HG02870 (cell line): ENCODE data around the gene DAB2IP.
A peak's percentile ranks its signal among the peaks of the same experiment; 100 is the strongest.

Experiments
- ATAC-seq: cut with Tn5 transposase; IDR thresholded peaks from one replicate; pipeline ENCODE4 v1.9.1; 2021; ENCODE audit warnings: mild to moderate bottlenecking, moderate library complexity; ENCODE audit not compliant: unreplicated experiment

The DAB2IP gene

DNA sequence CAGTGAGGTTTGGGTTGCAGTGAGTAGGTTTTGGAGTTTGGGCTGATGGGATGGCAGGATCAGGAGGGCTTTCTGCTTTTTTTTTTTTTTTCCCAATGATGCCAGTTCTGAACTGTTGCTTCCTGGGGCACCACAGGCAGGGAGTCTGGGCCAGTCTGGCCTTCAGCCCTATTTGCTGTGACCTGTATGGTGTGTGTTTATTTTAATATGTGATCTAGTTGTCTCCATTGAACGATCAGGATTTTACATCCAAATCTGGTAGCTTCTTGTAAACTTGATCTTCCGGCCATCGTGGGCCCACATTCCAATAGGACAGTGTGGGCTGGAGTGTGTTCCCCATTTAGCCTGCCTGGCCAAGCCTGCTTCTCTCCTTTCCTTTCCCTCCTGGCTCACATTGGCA, 25.8 kb upstream of the DAB2IP start:
- no peak for ATAC-seq

DNA sequence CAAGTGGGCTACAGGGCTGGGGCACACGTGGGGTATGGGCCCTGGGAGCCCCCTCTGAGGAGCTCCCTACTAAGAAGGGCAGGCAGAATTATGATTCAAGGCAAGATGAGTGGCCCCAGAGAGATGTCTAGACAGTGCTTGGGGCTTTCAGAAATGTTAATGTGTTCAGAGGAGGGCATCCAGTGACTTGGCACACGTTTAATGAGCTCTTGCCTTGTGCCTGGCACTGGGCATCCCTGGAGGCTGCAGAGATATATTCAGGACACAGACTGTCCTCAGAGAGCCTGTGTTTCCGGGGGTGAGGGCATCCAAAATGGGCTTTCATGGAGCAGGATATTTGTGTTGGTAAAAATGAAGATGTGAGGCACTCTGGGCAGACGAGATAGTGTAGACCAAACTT, 25.4 kb upstream of the DAB2IP start:
- no peak for ATAC-seq

DNA sequence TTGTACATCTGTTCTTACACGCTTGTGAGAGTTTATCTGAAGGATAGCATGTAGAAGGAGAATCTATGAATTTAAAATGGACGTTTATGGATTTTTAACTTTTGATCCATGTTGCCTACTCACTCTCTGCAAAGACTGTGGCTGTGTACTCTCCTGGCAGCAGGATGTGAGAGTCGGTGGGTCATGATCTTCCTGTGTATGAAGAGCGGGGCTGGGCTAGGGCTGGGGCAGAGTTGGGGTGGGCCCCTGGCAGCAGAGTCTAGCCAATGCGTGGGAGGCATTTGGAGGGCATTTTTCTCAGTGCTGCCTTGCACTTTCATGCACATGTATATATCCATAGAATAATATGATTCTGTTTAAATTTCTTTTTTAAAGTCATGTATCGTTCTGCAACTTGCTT, 24.0 kb upstream of the DAB2IP start:
- no peak for ATAC-seq

DNA sequence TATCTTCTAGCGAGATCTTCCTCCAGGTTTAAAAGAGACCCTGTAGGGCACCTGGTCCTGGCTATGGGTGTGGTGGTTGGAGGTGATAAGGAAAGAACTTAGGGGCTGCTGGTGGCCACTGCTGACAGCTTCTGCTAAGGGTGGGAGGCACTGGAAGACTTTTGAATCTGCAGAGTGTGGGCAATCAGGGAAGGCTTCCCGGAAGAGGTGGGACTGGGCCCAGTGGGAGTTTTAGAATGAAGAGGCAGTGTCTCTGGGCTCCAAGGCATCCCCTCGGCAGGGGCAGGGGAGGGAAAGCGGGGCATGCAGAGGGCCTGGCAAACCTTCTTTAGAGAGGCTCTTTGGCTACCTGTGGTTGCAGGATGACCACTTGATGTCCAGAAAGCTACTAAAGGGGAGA, 23.0 kb upstream of the DAB2IP start:
- no peak for ATAC-seq

DNA sequence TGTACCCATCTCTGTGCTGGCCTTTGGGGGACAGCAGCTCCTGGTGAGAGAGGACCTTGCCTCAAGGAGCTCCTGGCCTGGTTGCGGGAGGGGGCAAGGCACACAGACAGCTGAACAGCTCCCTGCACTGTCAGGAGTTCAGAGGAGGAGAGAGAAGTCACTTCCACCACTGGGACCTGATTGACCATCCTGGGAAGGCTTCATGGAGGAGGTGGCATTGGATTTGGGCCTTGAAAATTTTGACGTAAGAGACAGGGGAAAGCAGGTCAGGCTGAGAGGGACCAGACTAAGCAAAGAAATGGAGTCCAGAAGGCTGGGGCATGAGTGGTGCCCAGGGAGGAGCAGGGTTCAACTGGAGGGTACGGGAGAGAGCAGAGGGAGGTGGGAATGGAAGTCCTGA, 20.3 kb upstream of the DAB2IP start:
- ATAC-seq = no peak

DNA sequence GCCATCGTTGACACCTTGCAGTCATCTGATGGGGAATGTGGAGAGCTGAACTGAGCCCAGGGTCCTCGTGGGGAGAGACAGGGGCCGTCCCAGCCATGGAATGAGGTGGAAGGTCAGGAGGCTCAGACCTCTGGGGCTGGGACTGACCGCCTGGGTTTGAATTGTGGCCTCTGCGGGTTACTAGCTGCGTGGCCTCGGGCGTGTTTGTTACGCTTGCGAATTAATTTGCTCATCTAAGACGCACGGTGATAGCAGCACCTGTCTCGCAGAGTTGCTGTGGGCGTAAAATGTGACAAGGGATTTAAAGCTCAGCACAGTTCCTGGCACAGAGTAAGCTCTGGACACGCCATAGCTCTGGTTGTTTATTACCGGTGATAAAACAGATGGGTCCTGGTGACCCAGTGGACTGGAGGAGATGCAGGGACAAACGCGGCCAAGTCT, 19.4 kb upstream of the DAB2IP start:
- no peak for ATAC-seq

DNA sequence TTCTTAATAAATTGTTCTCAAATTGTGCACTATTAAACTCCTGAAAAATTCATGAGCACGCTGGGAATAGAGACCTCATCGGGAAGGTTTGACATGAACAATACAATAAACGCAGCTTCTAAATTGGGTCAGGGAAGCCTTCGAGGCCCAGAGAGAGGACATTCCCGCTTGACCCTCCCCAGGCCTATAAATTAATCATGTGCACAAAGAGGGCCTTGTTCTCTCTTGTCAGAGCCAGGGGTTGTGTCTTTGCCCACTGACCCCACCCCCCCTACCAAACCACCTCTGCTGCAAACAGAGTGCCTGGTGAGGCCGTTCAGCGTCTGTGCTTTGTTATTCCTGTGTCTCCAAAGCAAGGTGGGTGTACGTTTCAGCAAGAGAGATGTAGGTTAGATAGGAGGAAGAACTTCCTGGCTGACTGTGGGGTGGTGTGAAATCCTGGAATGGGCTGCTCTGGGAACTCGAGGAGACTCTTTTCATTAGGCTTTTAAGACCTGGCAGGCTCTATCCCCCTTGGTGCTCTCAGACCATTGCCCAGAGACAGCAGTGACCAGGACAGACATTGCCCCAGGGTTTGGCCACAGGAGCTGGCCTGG, 18.2 kb upstream of the DAB2IP start:
- ATAC-seq = no peak

DNA sequence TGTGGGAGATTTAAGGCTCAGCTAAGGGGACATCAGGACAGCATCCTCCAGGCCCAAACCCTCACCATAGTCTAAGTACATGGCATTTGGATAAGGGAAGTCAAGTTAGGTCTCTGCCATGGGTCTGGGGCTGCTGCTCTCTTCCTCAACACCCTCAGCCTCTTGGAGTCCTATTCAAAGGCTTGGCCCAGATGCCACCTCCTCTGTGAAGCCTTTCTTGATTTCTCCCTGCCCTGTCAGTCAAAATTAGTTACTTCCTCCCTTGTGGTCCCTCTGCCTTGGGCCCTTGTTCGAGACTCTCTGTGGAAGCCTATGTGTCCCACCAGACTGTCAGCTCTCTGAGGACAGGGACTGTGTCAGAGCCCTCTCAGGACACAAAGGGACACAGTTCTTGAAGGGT, 17.7 kb upstream of the DAB2IP start:
- ATAC-seq = no peak

DNA sequence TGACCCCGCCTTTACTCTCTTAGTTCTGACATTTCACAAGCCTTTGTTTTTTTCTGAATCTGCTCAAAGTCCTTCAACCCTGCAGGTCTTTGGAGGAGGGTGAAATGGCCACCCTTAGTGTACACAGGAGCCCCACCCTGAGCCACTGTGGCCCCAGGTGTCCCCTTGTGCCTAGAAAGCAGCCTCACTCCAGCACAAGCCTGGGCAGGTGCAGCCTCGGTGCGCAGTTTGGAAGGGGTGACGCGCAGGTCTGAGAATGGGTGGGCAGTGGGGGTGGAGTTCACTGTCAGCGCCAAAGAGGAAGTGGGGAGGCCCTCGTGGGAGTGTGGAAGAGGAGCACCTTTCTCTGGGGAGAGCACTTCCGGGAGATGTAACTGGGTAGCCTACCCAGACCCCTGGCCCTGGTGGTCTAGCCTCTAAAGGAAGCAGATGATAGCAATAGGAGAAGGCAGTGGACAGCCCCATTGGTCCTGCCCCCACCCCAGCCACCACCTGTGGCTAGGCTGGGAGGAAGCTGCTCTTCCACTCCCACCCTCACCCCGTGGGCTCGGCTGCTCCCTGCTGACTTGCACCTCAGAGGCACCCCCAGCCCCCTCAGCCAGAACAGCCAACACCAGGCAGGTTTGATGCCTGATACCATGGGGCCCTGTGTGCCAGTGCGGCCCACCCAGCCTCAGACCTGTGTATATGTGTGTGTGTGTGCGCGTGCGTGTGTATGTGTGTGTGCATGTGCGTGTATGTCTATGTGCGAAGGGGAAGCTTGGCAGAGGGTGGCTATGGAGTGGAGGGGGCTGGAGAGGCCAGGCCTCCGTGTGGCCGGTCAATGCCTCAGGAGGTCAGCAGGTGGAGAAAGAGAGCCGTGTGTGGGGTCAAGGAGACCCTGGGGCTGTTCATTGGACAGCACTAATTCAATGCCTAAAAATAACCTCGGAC, 16.8 kb upstream of the DAB2IP start:
- ATAC-seq = peak; percentile 47

DNA sequence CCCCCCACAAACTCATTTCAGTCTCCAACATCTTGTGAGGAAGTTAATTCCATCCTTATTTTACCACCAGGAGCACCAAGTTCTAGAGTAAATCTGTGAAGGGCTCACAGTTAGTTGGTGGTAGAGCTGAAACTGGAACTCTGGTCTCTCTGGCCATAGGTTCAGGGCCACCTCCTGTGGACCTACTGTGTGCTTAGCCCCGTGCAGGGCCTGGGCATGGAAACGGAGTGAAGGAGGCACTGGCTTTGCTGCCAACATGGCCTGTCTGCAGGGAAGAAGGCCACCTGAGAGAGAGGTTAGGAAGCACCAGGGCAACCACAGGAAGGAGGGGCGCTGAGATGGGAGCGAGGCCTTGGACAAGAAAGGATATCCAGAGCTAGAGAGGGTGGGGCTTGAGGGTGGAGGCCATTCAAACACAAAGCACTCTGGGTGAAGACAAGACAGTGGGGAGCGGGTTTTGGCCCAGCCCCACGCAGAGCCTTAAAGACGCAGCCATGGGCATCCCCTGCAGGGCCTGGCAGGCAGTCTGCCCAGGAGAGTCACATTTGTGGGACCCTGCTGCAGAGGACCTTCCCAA, 16.0 kb upstream of the DAB2IP start:
- no peak for ATAC-seq

DNA sequence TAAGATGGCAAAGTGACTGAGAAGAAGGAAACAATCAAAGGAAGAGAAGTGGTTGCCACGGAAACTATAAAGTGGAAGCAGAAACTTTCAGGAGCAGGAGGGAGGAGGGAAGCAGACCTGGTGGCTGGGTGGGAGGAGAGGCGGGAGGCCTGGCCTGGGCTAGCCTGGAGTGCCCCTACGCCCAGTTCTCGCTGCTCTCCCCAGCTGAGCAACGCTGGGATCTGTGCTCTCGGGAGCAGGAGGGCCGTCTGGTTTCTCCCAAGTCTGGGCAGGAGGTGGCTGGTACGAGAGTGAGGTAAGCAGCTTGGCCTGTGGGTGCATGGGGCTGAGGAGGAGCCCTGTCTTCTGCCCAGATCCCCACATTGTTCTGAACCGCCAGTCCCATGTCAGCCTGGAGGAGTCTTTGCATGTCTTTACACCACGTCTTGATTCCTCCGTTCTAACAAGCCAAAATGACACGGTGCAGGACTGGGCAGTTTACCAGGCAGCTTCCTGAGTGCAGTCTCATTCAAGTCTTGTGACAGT, 15.0 kb upstream of the DAB2IP start:
- ATAC-seq = no peak

DNA sequence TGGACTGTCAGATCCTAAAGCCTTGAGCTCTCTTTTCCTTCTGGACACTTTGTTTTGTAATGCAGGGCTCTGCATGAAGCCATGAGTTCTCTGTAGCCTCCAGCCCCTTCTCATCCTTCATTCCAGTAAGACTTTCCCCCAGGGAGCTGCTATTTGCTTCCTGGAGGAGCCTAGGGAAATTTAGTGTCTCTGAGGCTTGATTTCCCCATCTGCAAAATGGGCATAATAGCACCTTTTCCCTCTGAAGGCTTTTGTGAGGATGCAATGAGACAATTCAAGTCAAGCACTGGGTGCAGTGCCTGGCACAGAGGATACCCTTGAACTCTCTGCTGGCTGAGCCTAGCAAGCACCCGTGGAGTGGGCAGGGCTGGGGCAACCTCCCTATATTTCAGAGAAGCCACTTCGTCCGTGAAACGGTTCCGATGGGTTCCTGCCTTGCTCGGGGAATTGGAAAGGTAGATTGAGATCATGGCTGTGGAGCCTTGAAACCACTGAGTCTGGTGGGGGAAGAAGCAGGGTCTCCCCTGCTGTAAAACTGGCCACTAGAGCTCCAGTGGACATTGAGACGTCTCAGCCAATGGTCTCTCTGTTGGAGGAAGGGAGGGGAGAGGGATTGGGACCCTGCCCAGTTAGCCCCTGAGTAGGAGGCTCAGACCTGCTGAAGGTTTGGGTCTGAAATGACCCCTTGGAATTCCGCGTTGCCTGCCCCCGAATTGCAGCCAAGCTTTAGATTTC, 14.3 kb upstream of the DAB2IP start:
- no peak for ATAC-seq

DNA sequence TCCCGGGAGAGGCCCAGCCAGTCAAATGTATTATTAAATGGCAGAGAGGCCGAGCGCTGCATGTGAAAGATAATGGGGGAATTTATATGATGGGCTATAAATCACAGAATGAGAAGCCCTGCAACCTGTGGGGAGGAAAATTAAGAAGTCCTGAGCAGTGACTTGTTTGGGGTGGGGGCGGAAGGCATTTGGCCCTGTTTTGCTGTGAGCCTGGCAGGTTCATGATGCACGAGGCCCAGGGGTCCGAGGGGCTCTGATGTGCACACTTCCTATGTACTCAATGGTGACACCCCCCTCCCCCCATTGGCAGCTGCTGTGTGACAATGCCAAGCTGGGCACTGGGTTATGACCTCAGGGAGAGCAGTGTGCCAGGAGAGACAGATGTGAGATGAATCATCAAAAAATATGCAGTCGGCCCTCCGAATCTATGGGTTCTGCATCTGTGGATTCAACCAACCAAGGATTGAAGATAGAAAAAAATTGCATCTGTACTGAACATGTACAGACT, 13.7 kb upstream of the DAB2IP start:
- ATAC-seq = no peak

DNA sequence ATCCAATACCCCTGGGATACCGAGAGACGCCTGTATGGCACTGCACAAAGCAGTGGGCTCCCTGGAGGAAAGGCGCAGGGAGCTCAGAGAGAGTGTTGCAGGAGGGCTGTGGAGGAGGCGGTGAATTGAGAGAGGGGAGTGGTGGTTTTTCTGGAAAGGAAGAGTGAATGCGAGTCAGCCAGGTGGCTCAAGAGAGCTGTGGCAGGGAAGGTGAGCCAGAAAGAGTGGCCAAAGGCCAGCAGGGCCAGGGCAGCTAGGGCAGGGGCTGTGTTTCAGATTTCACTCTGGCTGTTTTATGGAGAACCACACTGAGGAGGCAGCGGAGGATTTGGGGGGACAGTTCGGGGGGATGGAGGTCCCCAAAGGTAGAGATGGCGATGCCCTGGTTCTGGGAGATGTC, 13.0 kb upstream of the DAB2IP start:
- no peak for ATAC-seq

DNA sequence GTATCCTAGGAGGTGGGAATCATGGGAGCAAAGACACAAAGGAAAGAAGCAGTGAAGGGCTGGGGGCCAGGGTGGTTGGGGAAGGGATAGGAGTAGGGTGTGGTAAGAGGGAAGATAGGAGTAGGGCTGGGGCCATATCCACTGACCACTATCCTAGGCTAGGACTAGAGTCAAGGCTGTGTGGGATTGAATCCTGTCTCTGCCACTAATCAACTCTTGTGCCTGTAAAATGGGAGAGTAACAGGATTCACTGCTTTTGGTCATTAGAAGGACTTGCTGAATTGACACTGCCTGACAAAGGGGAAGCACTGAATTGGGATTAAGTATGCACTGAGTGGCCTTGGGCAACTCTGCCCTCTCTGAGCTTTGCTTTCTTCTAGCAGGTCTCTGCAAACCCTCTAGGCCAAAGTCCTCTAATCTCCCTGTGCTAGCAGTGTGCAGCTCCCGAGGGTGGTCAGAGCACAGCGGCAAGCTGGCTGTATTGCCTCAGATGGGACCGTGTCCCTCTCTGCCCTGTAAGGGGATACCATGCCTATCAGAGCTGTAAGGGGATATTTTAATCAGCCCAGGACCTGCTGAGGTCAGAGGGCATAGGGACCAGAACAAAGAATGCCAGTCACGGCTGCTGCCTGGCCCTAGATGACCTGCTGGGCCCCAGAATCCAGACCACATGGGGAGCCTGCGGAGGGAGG, 12.4 kb upstream of the DAB2IP start:
- no peak for ATAC-seq

DNA sequence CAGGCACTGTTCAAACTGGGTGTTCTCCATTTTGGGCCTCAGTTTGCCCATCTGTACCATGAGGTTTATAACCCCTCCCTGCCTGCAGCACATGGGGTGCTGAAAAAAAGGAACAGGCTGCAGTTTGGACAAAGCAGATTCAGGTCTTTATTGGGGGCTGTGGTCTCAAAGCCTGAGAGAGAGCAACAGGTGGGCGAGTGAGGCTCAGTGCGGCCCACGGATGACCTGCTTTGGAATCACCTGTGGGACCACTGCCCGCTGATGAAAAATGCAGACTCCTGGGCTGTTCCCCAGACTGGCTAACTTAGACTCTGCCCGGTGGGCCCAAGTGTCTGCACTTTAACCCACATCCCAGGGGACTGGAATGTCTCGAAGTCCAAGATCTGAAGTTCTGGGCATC, 11.8 kb upstream of the DAB2IP start:
- no peak for ATAC-seq

DNA sequence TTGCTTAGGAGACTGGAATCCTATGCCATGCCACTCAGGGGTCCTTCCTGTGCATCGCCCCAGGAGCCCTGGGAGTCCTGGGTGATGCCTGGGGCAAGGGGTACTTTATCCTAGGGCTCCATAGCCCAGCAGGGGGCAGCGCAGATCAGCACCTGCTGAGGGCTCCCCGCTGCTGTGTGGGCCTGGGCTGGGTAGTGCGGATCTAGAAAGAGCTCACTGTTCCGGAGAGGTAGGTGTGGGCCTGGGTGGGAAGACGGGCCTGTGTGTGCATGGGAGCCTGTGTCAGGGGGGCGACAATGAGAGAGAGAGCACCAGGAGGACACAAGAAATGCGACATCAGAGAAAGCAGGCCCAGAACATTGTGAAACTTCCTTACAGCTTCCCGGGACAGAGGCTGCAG, 11.4 kb upstream of the DAB2IP start:
- ATAC-seq = no peak

DNA sequence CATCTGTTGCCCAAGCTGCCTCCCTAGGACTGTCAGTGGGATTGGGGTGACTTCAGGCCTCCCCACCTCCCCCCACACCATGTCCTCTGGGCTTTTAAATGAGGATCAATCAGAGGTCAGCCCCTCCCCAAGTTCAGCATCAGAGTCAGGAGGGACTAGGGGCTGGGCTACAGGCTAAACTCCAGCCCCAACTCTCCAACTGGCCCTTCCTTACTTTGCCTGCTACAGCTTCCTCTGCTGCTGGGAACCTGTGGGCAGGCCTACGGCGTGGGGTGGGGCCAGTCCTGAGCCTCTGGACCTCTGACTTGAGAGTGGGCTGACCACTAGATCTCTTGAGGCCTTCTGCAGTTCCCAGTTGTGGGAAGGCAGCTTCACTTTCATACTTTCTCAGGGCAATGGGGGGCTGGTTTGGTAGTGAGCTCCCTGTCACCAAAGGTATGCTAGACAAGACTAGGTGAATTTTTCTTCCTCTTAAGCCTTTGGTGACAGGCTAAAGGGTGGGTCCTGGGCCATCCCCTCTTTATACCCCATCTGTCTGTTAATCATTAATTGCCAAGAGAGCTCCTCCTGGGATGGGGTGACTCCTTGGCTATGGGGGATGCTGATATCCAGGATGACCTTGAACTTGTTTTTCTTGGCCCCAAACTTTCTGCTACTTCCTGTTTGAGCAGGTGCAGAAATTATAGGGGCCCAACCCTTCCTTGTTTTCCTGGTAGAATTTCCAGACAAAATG, 10.8 kb upstream of the DAB2IP start:
- ATAC-seq = no peak

DNA sequence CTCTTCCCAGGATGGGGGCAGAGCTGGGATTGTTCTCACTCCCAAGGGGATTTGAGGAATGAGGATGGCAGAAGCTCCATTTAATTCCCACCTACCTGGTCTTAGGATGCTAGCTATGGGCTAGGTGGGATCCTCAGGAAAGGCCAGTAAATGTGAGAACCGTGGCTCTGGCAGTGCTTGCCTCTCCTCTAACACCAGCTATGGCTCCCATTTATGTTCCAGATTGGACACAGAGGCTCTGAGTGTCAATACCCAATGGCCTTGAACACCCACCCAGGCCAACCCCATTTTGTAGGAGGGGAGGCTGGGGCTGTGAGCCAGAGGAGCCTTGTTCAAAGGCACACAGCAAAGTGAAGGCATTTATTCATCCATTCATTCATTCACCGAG, 10.2 kb upstream of the DAB2IP start:
- ATAC-seq = no peak

DNA sequence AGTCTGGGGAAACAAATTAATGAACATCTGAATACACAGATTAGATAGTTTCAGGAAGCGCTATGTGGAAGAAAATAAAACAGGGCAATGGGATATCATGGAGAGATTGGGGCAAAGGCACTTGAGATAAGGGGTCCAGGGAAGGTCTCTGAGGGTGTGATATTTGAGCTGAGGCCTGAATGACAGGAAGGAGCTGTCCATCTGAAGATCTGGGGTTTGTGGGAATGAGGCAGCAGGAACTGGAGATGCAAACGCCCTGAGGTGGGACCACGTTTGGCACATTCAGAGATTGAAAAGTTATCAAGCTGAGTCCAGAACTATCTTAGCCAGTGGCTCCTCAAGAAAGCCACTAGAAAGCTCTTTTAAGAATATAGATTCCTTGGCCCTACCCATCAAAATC, 8.7 kb upstream of the DAB2IP start:
- no peak for ATAC-seq
